A673 (cell line): Measurements from ENCODE around the gene LTA. TPM values are rescaled to one million over a fixed set of nuclear protein-coding genes. Genes with fewer than 3 reads are reported as not detected.
"Not testable (repeated sequence)": the region's sequence is repeated elsewhere in the genome, so short reads cannot be mapped to it uniquely, and the experiment has no call there.

Experiments
- BruUV-seq: library from RNA; stranded (reverse); fragments of 400-500 nt; replicated peaks from 2 replicates; lab custom pipeline; 2021; lab: Mats Ljungman, UMichigan
- CTCF ChIA-PET: fragments of 300-600 bp; sonication (Branson Sonifier 250); formaldehyde crosslinking; loops from one replicate; lab custom pipeline; 2022; ENCODE audit warnings: antibody characterized with exemption; lab: Charles Lee
- POLR2A ChIA-PET: fragments of 300-600 bp; sonication (Branson Sonifier 250); formaldehyde crosslinking; loops from one replicate; lab custom pipeline; 2022; ENCODE audit warnings: antibody characterized with exemption; ENCODE audit not compliant: low non-redundant PET; lab: Charles Lee
- DNase-seq: peaks from one replicate; pipeline ENCODE4 v3.0.0-alpha.2; 2015; ENCODE audit warnings: low spot score
- H3K27ac ChIP-seq: fragments of 200-600 bp; sonication (generic); 2 replicates; pipeline ENCODE4 v1.5.1; 2016; ENCODE audit warnings: mixed run types, low read depth, mild to moderate bottlenecking, mixed read lengths, antibody characterized with exemption, low read length; ENCODE audit not compliant: poor library complexity, severe bottlenecking
- H3K27me3 ChIP-seq: fragments of 200-600 bp; sonication (generic); replicated peaks from 2 replicates; pipeline ENCODE4 v1.6.1; 2017; ENCODE audit warnings: mixed run types, low read depth, mild to moderate bottlenecking, mixed read lengths, antibody characterized with exemption, low read length; ENCODE audit not compliant: insufficient read depth, poor library complexity
- H3K36me3 ChIP-seq: fragments of 200-600 bp; sonication (generic); 2 replicates; pipeline ENCODE4 v1.6.1; 2016; ENCODE audit warnings: mixed run types, mild to moderate bottlenecking, mixed read lengths, antibody characterized with exemption, low read length; ENCODE audit not compliant: insufficient read depth, poor library complexity, severe bottlenecking
- H3K4me1 ChIP-seq: fragments of 200-600 bp; sonication (generic); 2 replicates; pipeline ENCODE4 v1.6.1; 2017; ENCODE audit warnings: mixed run types, mild to moderate bottlenecking, mixed read lengths, antibody characterized with exemption, low read length; ENCODE audit not compliant: insufficient read depth, poor library complexity, severe bottlenecking
- H3K4me3 ChIP-seq: fragments of 200-600 bp; sonication (generic); 2 replicates; pipeline ENCODE4 v1.5.1; 2016; ENCODE audit warnings: low read depth, mixed run types, mild to moderate bottlenecking, mixed read lengths, low read length; ENCODE audit not compliant: poor library complexity, severe bottlenecking
- H3K9me3 ChIP-seq: fragments of 200-600 bp; sonication (generic); 2 replicates; pipeline ENCODE4 v1.6.1; 2016; ENCODE audit warnings: mixed run types, low read depth, mild to moderate bottlenecking, mixed read lengths, antibody characterized with exemption, low read length; ENCODE audit not compliant: poor library complexity, severe bottlenecking
- EZH2 ChIP-seq: fragments of 200-600 bp; sonication (generic); IDR thresholded peaks from 2 replicates; pipeline ENCODE4 v1.6.1; 2017; ENCODE audit warnings: borderline replicate concordance, low read depth, mild to moderate bottlenecking, mixed read lengths, antibody characterized with exemption, low read length; ENCODE audit not compliant: poor library complexity, severe bottlenecking
- intact Hi-C: fragments of 100-400 bp; cut with micrococcal nuclease; formaldehyde crosslinking; loops from one replicate; pipeline ENCODE4 v1.10.0; 2022; ENCODE audit not compliant: unreplicated experiment
- total RNA-seq: library from RNA; stranded (reverse); gene quantifications from 2 replicates; pipeline ENCODE4 v1.2.3, GENCODE V29; 2021
- TF ChIP-seq, protein P1 (sequence below): fragments of 300-800, 200-600 bp; sonication (generic); conservative IDR thresholded peaks from 2 replicates; pipeline ENCODE4 v1.5.1; 2017; ENCODE audit warnings: low read depth, mild to moderate bottlenecking, antibody characterized with exemption, low read length, moderate library complexity, mixed read lengths

Gene LTA
- total RNA-seq, 1 experiment from 2014 or later = not detected

- Histone ChIP-seq H3K27me3 (no peaks in the 10 kb centered on the region), H3K27ac (peak overlapping the region; percentile 71), H3K9me3 (no peaks in the 10 kb centered on the region), H3K4me3 (peak overlapping the region; percentile 47), H3K36me3 (peaks cover 4% of the 10 kb centered on the region), H3K4me1 (peaks cover 11% of the 10 kb centered on the region)
- no peak for DNase-seq
- ChIA-PET CTCF (interaction anchor here (0.5 to 3.9 kb wide), 5 partner anchors 48 to 500 kb away, joined by 3 to 31 read pairs (median 4); no protein-coding TSS in a partner anchor), POLR2A (interaction anchor here (0.5 to 0.6 kb wide), 2 partner anchors 20 to 279 kb away, joined by 3 to 8 read pairs; no protein-coding TSS in a partner anchor)
- intact Hi-C loops = loop anchor here (10.0 kb wide), 3 partner anchors 107 to 347 kb away; partner anchors contain the start of genes APOM, BAG6, CLIC1 and EHMT2
- TF ChIP-seq EZH2 = no peak
- TF ChIP-seq, protein P1, sequence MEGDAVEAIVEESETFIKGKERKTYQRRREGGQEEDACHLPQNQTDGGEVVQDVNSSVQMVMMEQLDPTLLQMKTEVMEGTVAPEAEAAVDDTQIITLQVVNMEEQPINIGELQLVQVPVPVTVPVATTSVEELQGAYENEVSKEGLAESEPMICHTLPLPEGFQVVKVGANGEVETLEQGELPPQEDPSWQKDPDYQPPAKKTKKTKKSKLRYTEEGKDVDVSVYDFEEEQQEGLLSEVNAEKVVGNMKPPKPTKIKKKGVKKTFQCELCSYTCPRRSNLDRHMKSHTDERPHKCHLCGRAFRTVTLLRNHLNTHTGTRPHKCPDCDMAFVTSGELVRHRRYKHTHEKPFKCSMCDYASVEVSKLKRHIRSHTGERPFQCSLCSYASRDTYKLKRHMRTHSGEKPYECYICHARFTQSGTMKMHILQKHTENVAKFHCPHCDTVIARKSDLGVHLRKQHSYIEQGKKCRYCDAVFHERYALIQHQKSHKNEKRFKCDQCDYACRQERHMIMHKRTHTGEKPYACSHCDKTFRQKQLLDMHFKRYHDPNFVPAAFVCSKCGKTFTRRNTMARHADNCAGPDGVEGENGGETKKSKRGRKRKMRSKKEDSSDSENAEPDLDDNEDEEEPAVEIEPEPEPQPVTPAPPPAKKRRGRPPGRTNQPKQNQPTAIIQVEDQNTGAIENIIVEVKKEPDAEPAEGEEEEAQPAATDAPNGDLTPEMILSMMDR = no peak
- TSS peak; percentile 43 for BruUV-seq
These were observed 24.2 kb upstream of the LTA start for GRCh38 chr6:31547727-31548543.

- POLR2A ChIA-PET = no interaction called here
- Histone ChIP-seq H3K9me3 (no peaks in the 10 kb centered on the region), H3K27me3 (no peaks in the 10 kb centered on the region), H3K36me3 (peaks cover 7% of the 10 kb centered on the region), H3K27ac (peak overlapping the region; percentile 71), H3K4me3 (peak overlapping the region; percentile 47), H3K4me1 (peaks cover 11% of the 10 kb centered on the region)
- no TSS peak for BruUV-seq
- no peak for DNase-seq
- TF ChIP-seq, protein P1 = no peak
- no peak for TF ChIP-seq EZH2
- CTCF ChIA-PET = no interaction called here
- intact Hi-C loops = loop anchor here (10.0 kb wide), 3 partner anchors 106 to 346 kb away; partner anchors contain the start of genes APOM, BAG6, CLIC1 and EHMT2
These were observed 23.6 kb upstream of the LTA start for GRCh38 chr6:31548544-31548873.

GRCh38 chr6:31551371-31551770 lies 20.7 kb upstream of the LTA start:
- BruUV-seq, H3K27me3 ChIP-seq, H3K27ac ChIP-seq, POLR2A ChIA-PET, H3K4me3 ChIP-seq, H3K9me3 ChIP-seq: not testable (repeated sequence)
- intact Hi-C loops = loop anchor here (1.0 kb wide), 1 partner anchor 47 kb away; no protein-coding TSS in a partner anchor
- peak; percentile 46 for DNase-seq
- CTCF ChIA-PET = interaction anchor here (2.7 kb wide), 1 partner anchor 46 kb away, joined by 30 read pairs; no protein-coding TSS in a partner anchor
- TF ChIP-seq, protein P1 = peak; percentile 32; the same call in 1 of the 2 replicates
- H3K4me1 ChIP-seq = peaks cover 11% of the 10 kb centered on the region
- H3K36me3 ChIP-seq = peaks cover 18% of the 10 kb centered on the region
